NCI-H2081 treated with DMSO at 0.1 percent for 48 hours (cell line): Measurements from ENCODE around the gene HHAT.

Source experiments
- DNase-seq: peaks from one replicate; lab custom pipeline; 2025; lab: John Stamatoyannopoulos, UW

HHAT gene

GRCh38 chr1:210487021-210487420 is 158.3 kb downstream of the HHAT start:
- no peak for DNase-seq

- no peak for DNase-seq
These were observed 160.8 kb downstream of the HHAT start for GRCh38 chr1:210489491-210489890.

GRCh38 chr1:210490781-210491180 is 162.1 kb downstream of the HHAT start:
- DNase-seq, result no peak

GRCh38 chr1:210496063-210496462 is 167.4 kb downstream of the HHAT start:
- no peak for DNase-seq

GRCh38 chr1:210499956-210500355 is 171.3 kb downstream of the HHAT start:
- DNase-seq, result no peak

GRCh38 chr1:210500831-210501230 is 172.1 kb downstream of the HHAT start:
- DNase-seq, result no peak

GRCh38 chr1:210504286-210504685 is 175.6 kb downstream of the HHAT start:
- no peak for DNase-seq

GRCh38 chr1:210505601-210506496 is 177.1 kb downstream of the HHAT start:
- DNase-seq, result no peak

GRCh38 chr1:210506689-210507088 is 178.0 kb downstream of the HHAT start:
- DNase-seq, result no peak

GRCh38 chr1:210516092-210516656 is 187.5 kb downstream of the HHAT start:
- no peak for DNase-seq

- no peak for DNase-seq
These were observed 188.2 kb downstream of the HHAT start for GRCh38 chr1:210516697-210517459.

- DNase-seq, result no peak
These were observed 195.1 kb downstream of the HHAT start for GRCh38 chr1:210523830-210524229.

GRCh38 chr1:210525716-210526454 is 197.2 kb downstream of the HHAT start:
- DNase-seq, result no peak

GRCh38 chr1:210527091-210527490 is 198.4 kb downstream of the HHAT start:
- DNase-seq, result no peak

GRCh38 chr1:210531475-210532222 is 202.9 kb downstream of the HHAT start:
- no peak for DNase-seq

GRCh38 chr1:210532223-210532598 is 203.5 kb downstream of the HHAT start:
- DNase-seq, result no peak

GRCh38 chr1:210535761-210536160 is 207.1 kb downstream of the HHAT start:
- no peak for DNase-seq

GRCh38 chr1:210536254-210536961 is 207.7 kb downstream of the HHAT start:
- no peak for DNase-seq

GRCh38 chr1:210540288-210540687 is 211.6 kb downstream of the HHAT start:
- DNase-seq, result no peak

- DNase-seq, result no peak
These were observed 213.1 kb downstream of the HHAT start for GRCh38 chr1:210541680-210542358.
